ENCODE data around the gene DSCAML1.

DNA sequence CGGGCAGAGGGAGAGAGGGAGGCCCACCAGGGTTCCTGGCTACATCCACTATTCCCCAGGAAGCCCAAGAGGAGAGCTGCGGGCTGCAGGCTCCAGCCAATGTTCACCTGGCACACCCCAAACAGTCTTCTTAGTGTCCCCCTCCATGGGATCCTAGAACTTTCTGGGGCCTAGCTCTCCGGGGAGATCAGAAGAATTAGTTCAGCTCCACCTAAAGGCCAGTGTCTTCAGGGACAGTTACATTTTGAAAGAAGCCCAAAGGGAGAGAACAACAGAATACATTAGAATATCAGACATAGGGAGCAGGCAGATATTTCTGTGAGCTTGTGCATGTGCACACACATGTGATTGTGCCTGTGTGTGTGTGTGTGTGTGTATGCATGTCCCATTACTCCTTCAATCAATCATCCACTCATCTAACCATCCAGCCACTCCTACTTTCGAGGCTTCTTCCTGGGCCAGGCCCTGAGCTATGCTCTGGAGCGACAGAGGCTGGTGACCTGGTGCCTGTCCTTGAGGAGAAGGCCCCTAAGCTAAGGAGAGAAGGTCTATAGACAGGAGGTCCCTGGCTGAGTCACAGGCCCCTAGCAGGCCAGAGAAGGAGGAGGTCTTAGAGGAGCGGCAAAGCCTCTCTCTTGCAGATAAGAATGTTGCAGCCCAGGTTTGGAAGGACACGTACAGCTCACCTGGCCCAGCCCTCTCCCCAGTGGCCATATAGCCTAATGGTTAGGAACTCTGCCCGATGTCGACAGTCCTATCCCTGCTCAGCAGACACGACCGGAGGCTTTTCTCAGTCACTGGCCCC is 165.5 kb downstream of the DSCAML1 start:
- no peak for TF ChIP-seq TARDBP (IDR thresholded peaks at IDR 0.05)
- TF ChIP-seq HDGF (IDR thresholded peaks at IDR 0.05; ENCODE audit: borderline replicate concordance): no peak
- TF ChIP-seq SP1 (IDR thresholded peaks at IDR 0.05): no peak
- TF ChIP-seq FOXA1 (IDR thresholded peaks at IDR 0.05): no peak
- TF ChIP-seq L3MBTL2 (conservative IDR thresholded peaks at IDR 0.05): no peak
- TF ChIP-seq ELF4 (IDR thresholded peaks at IDR 0.05): no peak
- TF ChIP-seq CTBP1 (IDR thresholded peaks at IDR 0.05; ENCODE audit: borderline replicate concordance): no peak
- no peak for TF ChIP-seq FOXM1 (IDR thresholded peaks at IDR 0.05; ENCODE audit: borderline replicate concordance)
- no peak for TF ChIP-seq SUZ12 (IDR thresholded peaks at IDR 0.05)
- TF ChIP-seq FOXK2 (IDR thresholded peaks at IDR 0.05): no peak
- TF ChIP-seq NFRKB (IDR thresholded peaks at IDR 0.05): no peak
